ENCODE results near the gene TSPYL4.
A peak's percentile ranks its signal among the peaks of the same experiment; 100 is the strongest.

TSPYL4 gene

DNA sequence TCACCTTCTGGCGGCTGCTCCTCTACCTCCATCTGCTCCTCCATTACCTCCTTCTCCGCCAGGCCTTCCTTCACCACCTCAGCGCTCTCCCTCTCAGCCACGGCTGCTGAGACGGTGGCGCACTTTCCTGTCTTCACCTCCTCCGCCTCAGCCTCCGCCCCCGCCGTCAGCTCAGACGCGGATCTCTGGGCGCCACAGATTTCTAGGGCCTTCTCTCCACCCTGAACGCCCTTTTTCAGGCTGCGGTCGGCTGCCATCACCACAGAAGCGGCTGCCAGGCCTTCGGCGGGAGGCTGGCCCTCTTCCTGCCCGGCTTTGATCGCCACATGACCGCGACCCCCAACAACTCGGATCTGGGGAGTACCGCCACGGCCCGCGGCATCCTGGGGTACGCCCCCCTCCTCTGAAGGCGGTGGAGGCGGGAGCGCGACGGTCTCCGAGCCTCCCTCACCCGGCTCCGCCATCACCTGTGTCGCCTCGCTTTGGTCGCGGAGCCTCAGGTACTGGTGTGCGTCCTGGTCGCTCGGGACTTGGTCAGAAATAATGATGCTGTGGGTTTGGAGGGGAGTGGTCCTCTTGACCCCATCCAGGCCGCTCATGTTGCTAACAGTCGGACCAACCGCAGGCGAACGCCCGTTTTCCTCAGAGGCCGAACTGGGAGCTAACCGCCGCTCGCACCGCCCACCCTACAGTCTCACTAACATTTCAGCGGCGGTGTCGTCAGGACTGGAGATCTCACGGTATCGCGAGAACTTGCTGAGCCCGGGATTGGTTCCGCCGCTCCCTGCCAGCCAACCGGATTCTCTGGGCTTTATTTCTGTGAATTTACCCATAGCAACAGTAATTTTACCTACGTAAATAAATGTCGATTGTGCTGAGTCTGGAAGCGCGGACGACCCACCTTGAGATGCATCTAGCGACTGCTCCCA is 25.6 kb upstream of the TSPYL4 start, which contains the start of gene TSPYL1:
TSS of gene TSPYL1 (minus strand) at position 699 of the 929 bp plus-strand sequence. CDS start at position 599, 100 bp downstream.
- Histone ChIP-seq H3K79me2 (ENCODE audit: insufficient read depth, low read length) (peaks cover 50% of the 10 kb centered on the region), H3K9ac (ENCODE audit: low read length) (peak within 1 kb of the TSS; percentile 77), H3K4me3 (ENCODE audit: insufficient read depth, low read length, poor library complexity, severe bottlenecking) (peak within 1 kb of the TSS; percentile 76), H4K20me1 (ENCODE audit: low read depth, low read length) (peaks cover 18% of the 10 kb centered on the region), H3F3A (ENCODE audit: insufficient read depth) (peaks cover 7% of the 10 kb centered on the region; the same call in 1 of the 2 replicates), H3K27ac (ENCODE audit: low read depth, low read length) (peak within 1 kb of the TSS; percentile 75), H2AFZ (ENCODE audit: low read depth, low read length, severe bottlenecking) (peak within 1 kb of the TSS; percentile 85), H3K4me2 (ENCODE audit: low read depth, low read length, poor library complexity, severe bottlenecking) (peak within 1 kb of the TSS; percentile 78), H3K9me3 (ENCODE audit: insufficient read depth, low read length) (no peaks in the 10 kb centered on the region), H3K27me3 (ENCODE audit: low read length) (no peaks in the 10 kb centered on the region), H3K9me2 (replicated peaks; ENCODE audit: insufficient read depth, low read length) (no peaks in the 10 kb centered on the region), H3K36me3 (ENCODE audit: low read length) (no peaks in the 10 kb centered on the region)
- TF ChIP-seq, protein P1, sequence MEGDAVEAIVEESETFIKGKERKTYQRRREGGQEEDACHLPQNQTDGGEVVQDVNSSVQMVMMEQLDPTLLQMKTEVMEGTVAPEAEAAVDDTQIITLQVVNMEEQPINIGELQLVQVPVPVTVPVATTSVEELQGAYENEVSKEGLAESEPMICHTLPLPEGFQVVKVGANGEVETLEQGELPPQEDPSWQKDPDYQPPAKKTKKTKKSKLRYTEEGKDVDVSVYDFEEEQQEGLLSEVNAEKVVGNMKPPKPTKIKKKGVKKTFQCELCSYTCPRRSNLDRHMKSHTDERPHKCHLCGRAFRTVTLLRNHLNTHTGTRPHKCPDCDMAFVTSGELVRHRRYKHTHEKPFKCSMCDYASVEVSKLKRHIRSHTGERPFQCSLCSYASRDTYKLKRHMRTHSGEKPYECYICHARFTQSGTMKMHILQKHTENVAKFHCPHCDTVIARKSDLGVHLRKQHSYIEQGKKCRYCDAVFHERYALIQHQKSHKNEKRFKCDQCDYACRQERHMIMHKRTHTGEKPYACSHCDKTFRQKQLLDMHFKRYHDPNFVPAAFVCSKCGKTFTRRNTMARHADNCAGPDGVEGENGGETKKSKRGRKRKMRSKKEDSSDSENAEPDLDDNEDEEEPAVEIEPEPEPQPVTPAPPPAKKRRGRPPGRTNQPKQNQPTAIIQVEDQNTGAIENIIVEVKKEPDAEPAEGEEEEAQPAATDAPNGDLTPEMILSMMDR (IDR thresholded peaks at IDR 0.05; ENCODE audit: insufficient read depth, low read length, poor library complexity, severe bottlenecking): peak; percentile 16
- TF ChIP-seq EZH2phosphoT487 (conservative IDR thresholded peaks at IDR 0.05; ENCODE audit: low read length): no peak

DNA sequence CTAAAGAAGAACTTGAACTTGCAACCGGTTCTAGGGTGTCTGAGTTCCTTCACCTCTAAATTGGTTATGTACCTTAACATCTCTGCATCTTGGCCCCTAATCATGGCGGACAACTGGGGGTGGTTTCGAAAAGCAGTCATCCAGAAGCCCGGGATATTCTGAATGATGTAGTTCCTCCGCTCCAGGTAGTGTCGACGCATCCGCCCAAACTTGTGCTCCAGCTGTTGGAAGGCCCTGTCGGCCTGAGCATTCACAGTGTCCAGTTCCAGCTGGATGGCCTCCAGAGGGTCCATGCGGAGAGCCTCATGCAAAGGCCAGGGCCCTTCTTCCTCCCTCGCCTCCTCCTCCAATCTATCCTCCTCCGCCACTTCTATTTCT is 25.0 kb upstream of the TSPYL4 start:
- Histone ChIP-seq H3F3A (ENCODE audit: insufficient read depth) (peaks cover 7% of the 10 kb centered on the region; the same call in 1 of the 2 replicates), H3K79me2 (ENCODE audit: insufficient read depth, low read length) (peaks cover 50% of the 10 kb centered on the region), H3K27me3 (ENCODE audit: low read length) (no peaks in the 10 kb centered on the region), H4K20me1 (ENCODE audit: low read depth, low read length) (peaks cover 18% of the 10 kb centered on the region), H2AFZ (ENCODE audit: low read depth, low read length, severe bottlenecking) (no peak overlapping the region), H3K9ac (ENCODE audit: low read length) (peak overlapping the region; percentile 77), H3K9me2 (replicated peaks; ENCODE audit: insufficient read depth, low read length) (no peaks in the 10 kb centered on the region), H3K4me3 (ENCODE audit: insufficient read depth, low read length, poor library complexity, severe bottlenecking) (peak overlapping the region; percentile 76), H3K9me3 (ENCODE audit: insufficient read depth, low read length) (no peaks in the 10 kb centered on the region), H3K27ac (ENCODE audit: low read depth, low read length) (peak overlapping the region; percentile 75), H3K4me2 (ENCODE audit: low read depth, low read length, poor library complexity, severe bottlenecking) (peak overlapping the region; percentile 78), H3K36me3 (ENCODE audit: low read length) (no peaks in the 10 kb centered on the region)
- TF ChIP-seq, protein P1 (IDR thresholded peaks at IDR 0.05; ENCODE audit: insufficient read depth, low read length, poor library complexity, severe bottlenecking): no peak
- TF ChIP-seq EZH2phosphoT487 (conservative IDR thresholded peaks at IDR 0.05; ENCODE audit: low read length): no peak

DNA sequence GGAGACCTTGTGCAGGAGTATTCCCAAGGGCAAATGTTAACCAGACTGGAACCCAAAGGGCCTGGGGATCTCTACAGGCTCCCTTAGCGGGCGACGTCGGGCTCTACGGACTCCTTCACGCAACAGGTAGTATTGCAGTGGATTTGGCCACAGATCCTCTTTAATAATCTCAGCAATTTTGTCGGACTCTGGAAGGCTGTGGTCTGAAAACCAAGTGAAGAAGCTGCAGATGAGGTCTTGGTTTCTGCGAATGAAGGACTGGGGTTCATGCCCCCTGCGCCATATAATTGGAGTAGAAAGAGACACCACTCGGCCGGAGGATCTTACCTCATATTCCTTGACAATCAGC is 24.6 kb upstream of the TSPYL4 start:
- H3K27me3 ChIP-seq (ENCODE audit: low read length): no peaks in the 10 kb centered on the region
- TF ChIP-seq EZH2phosphoT487 (conservative IDR thresholded peaks at IDR 0.05; ENCODE audit: low read length): no peak
- TF ChIP-seq, protein P1 (IDR thresholded peaks at IDR 0.05; ENCODE audit: insufficient read depth, low read length, poor library complexity, severe bottlenecking): no peak
- H3K36me3 ChIP-seq (ENCODE audit: low read length): no peaks in the 10 kb centered on the region
- no peaks in the 10 kb centered on the region for H3K9me3 ChIP-seq (ENCODE audit: insufficient read depth, low read length)
- H3K9me2 ChIP-seq (replicated peaks; ENCODE audit: insufficient read depth, low read length): no peaks in the 10 kb centered on the region
- H3K4me3 ChIP-seq (ENCODE audit: insufficient read depth, low read length, poor library complexity, severe bottlenecking): peak overlapping the region; percentile 76
- peaks cover 50% of the 10 kb centered on the region for H3K79me2 ChIP-seq (ENCODE audit: insufficient read depth, low read length)
- H3K4me2 ChIP-seq (ENCODE audit: low read depth, low read length, poor library complexity, severe bottlenecking): peak overlapping the region; percentile 78
- H2AFZ ChIP-seq (ENCODE audit: low read depth, low read length, severe bottlenecking): no peak overlapping the region
- H4K20me1 ChIP-seq (ENCODE audit: low read depth, low read length): peaks cover 18% of the 10 kb centered on the region
- peak overlapping the region; percentile 77 for H3K9ac ChIP-seq (ENCODE audit: low read length)
- peaks cover 7% of the 10 kb centered on the region; the same call in 1 of the 2 replicates for H3F3A ChIP-seq (ENCODE audit: insufficient read depth)
- H3K27ac ChIP-seq (ENCODE audit: low read depth, low read length): no peak overlapping the region
